ENCODE measurements around the gene NFX1.
A peak's percentile ranks its signal among the peaks of the same experiment; 100 is the strongest.
"Not testable (repeated sequence)": the region's sequence is repeated elsewhere in the genome, so short reads cannot be mapped to it uniquely, and the experiment has no call there.

The NFX1 gene

GRCh38 chr9:33393581-33393980 is 103.3 kb downstream of the NFX1 start:
- no peak for DNase-seq

DNA sequence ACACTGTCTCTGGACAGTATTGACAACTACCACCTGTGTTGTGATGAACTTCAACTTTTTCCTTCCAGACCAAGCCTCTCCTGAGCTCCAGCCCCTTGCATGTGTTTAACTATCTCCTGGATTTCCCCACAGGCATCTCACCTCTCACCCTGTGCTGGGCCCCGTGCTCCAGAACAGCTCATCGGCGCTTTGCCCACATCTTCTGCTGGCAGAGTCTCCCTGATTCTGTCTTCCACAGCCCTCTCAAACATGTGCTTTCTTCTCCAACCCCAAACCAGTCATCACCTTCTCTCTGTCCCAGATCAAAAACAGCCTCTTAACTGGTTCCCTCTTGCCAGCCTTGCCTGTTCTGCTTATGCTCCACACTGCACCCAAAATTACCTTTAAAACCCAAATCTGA is 103.7 kb downstream of the NFX1 start:
- DNase-seq = not testable (repeated sequence)

GRCh38 chr9:33395159-33395879 is 105.0 kb downstream of the NFX1 start:
- not testable (repeated sequence) for DNase-seq

GRCh38 chr9:33397801-33398200 is 107.5 kb downstream of the NFX1 start:
- DNase-seq = not testable (repeated sequence)

- DNase-seq = not testable (repeated sequence)
These were observed 108.7 kb downstream of the NFX1 start for GRCh38 chr9:33399047-33399446.

- not testable (repeated sequence) for DNase-seq
These were observed 111.5 kb downstream of the NFX1 start for GRCh38 chr9:33401809-33402208.

- DNase-seq = not testable (repeated sequence)
These were observed 112.1 kb downstream of the NFX1 start, which contains the start of gene AQP7 for GRCh38 chr9:33402371-33402770. TSS of gene AQP7 (minus strand) at chr9:33402568. CDS start at chr9:33401262, 1,306 bp downstream.

- no peak for DNase-seq
These were observed 113.8 kb downstream of the NFX1 start for GRCh38 chr9:33403941-33404787.

GRCh38 chr9:33404788-33405362 is 114.6 kb downstream of the NFX1 start:
- no peak for DNase-seq

- no peak for DNase-seq
These were observed 116.7 kb downstream of the NFX1 start for GRCh38 chr9:33407061-33407460.

DNA sequence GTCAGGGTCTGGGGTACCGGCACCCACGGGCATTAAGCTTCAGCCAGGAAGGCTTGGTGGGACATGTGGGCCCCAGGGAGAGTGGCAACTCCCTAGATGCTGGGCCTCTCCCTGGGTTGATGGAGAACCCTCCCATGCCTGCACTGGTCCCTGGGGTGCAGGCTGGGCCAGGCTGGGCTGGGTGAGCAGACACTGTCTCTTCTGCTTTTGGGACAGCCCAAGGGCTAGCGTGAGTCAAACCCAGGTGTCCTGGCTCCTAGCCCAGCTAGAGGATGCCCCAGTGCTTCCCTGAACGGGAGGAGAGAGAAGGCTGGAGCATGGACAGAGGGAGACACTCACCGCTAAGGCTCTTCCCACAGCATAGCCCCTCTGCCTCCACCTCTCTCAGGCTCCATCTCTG is 117.8 kb downstream of the NFX1 start:
- no peak for DNase-seq

DNA sequence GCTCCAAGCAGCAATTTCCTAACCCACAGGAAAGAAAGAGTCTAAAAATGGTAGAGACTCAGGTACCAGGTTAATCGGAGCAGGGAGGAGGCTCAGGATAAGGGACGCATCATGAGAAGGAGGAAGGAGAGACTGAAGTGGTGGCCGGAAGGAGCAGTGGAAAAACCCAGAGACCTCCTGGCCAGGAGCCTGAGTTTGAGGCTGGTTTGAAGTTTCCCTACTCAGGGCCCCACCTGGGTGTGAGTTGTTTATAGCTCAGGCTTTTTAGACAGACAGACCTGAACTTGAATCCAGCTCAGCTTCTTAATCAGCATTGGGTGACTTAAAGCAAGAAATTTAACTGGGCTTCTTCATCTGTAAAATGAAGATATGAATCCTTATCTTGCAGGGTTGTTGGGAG is 124.0 kb downstream of the NFX1 start:
- no peak for DNase-seq

- DNase-seq = no peak
These were observed 124.7 kb downstream of the NFX1 start for GRCh38 chr9:33414889-33415500.

DNA sequence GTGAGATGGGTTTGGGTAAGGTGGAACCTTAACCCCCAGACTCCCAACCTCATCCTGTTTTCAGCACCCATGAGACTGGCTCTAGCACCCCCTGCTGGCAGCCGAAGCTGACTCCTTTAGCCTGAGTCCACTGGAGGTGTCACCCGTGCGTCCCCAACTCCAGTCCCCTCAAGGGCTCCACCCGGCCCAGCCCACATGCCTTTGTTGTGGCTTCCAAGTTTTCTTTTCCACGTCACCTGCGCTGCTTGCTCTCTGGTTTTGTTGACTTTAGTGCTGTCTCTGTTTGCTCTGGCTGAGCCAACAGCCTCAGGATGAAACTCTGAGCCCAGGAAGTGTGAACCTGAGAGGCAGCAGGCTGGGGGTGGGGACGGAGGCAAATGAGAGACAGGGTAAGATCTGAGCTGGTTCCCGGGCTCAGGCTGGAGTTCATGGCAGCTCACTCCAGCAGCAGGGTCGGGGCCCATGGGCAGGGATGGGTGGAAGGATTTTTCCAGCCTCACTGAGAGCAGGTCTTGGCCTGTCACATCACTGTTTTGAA is 125.3 kb downstream of the NFX1 start:
- peak; percentile 97 for DNase-seq

- no peak for DNase-seq
These were observed 126.7 kb downstream of the NFX1 start for GRCh38 chr9:33416996-33417395.

DNA sequence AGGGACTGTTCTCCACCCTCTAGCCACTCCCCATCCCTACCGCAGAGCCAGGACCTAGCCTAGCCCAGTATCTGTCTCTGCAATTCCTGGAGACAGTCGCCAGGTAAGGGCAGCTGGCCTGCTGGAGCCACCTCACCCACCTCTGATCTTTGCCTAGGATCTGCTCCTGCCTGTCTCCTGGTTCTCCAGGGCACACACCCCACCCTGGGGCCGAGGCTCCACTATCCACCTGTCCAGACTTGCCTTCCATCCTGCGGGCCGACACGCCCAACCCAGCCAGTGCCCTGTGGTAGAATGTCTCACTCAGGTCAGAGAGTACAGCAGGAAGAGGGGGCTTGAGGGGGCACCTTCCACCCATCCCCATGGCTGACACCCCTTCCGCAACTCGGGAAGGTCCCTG is 127.8 kb downstream of the NFX1 start:
- DNase-seq = no peak

DNA sequence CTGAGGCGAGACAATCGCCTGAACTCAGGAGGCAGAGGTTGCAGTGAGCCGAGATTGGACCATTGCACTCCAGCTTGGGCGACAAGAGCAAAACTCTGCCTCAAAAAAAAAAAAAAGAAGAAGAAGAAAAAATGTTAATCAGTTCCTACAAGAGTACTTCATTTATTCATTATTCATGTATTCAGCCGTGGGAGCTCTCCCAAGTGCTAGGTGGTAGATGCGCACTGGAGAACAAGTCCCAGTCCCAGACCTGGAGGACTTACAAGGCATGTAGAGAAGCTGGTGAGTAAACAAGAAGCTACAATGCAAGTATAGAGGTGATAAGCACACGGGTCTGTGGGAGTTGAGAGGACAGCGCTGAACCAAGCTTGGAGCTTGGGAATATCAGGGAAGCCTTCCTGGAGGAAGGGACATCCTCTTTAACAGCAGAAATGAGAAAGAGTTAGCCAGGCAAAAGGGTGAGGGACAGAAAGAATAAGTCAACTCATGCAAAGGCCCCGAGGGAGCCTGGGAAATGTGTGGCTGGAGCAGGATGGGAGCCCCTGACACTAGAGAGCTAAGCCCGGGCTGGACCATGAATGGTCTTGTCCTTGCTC is 129.5 kb downstream of the NFX1 start:
- DNase-seq = no peak
